Astrocyte of the hippocampus (primary cell): Measurements from ENCODE around the gene AMPD1.
A peak's percentile ranks its signal among the peaks of the same experiment; 100 is the strongest.

Experiments
- DNase-seq: peaks from one replicate; pipeline ENCODE4 v3.0.0; 2011; ENCODE audit warnings: low read depth, low spot score

The AMPD1 gene

GRCh38 chr1:114695430-114696058 lies at the start of gene AMPD1:
AMPD1 (minus strand) TSS chr1:114695546; CDS start chr1:114695471, 75 bp downstream.
- DNase-seq: peak; percentile 51

- no peak for DNase-seq
Measured at GRCh38 chr1:114741963-114742746, 46.8 kb upstream of the AMPD1 start.

- no peak for DNase-seq
Measured at GRCh38 chr1:114740331-114740730, 45.0 kb upstream of the AMPD1 start.

GRCh38 chr1:114737314-114737849 lies 42.0 kb upstream of the AMPD1 start:
- no peak for DNase-seq

GRCh38 chr1:114735479-114735878 lies 40.1 kb upstream of the AMPD1 start:
- no peak for DNase-seq

- no peak for DNase-seq
Measured at GRCh38 chr1:114729782-114730181, 34.4 kb upstream of the AMPD1 start.

- DNase-seq: no peak
Measured at GRCh38 chr1:114728553-114728952, 33.2 kb upstream of the AMPD1 start.

- no peak for DNase-seq
Measured at GRCh38 chr1:114725230-114725629, 29.9 kb upstream of the AMPD1 start.

GRCh38 chr1:114723915-114724314 lies 28.6 kb upstream of the AMPD1 start:
- DNase-seq: peak; percentile 5

GRCh38 chr1:114723457-114723856 lies 28.1 kb upstream of the AMPD1 start:
- DNase-seq: no peak

- no peak for DNase-seq
Measured at GRCh38 chr1:114720492-114720891, 25.1 kb upstream of the AMPD1 start.

- DNase-seq: peak; percentile 52
Measured at GRCh38 chr1:114719424-114719787, 24.1 kb upstream of the AMPD1 start.

- peak; percentile 58 for DNase-seq
Measured at GRCh38 chr1:114718661-114719423, 23.5 kb upstream of the AMPD1 start.

GRCh38 chr1:114716304-114717170 lies 21.2 kb upstream of the AMPD1 start, which contains the start of gene NRAS:
NRAS (minus strand) TSS chr1:114716771; CDS start chr1:114716160, 611 bp downstream.
- peak; percentile 98 for DNase-seq

GRCh38 chr1:114715952-114716303 lies 20.6 kb upstream of the AMPD1 start:
- DNase-seq: no peak

GRCh38 chr1:114712977-114713376 lies 17.6 kb upstream of the AMPD1 start:
- no peak for DNase-seq

- no peak for DNase-seq
Measured at GRCh38 chr1:114710360-114710759, 15.0 kb upstream of the AMPD1 start.

- DNase-seq: no peak
Measured at GRCh38 chr1:114707604-114708003, 12.3 kb upstream of the AMPD1 start.

GRCh38 chr1:114703242-114703641 lies 7.9 kb upstream of the AMPD1 start:
- DNase-seq: no peak

- DNase-seq: no peak
Measured at GRCh38 chr1:114702737-114703136, 7.4 kb upstream of the AMPD1 start.

- no peak for DNase-seq
Measured at GRCh38 chr1:114701931-114702330, 6.6 kb upstream of the AMPD1 start.
